HepG2 (cell line): ENCODE results near the gene RAB11FIP5. TPM values are rescaled to one million over a fixed set of nuclear protein-coding genes. Genes with fewer than 3 reads are reported as not detected.

Experiments
- CHD2 ChIP-seq: IDR thresholded peaks from 2 replicates; pipeline ENCODE4 v1.6.1; 2011; ENCODE audit warnings: low read depth, low read length, improper control_type of control experiment
- ELF1 ChIP-seq: sonication (generic); formaldehyde crosslinking; IDR thresholded peaks from 2 replicates; pipeline ENCODE4 v1.4.0; 2020; ENCODE audit warnings: missing genetic modification reagents
- FOXK2 ChIP-seq: fragments of 450-650 bp; IDR thresholded peaks from 2 replicates; pipeline ENCODE4 v1.6.1; 2016
- IKZF1 ChIP-seq: fragments of 450-650 bp; IDR thresholded peaks from 2 replicates; pipeline ENCODE4 v1.7.1; 2016
- ISL2 ChIP-seq: sonication (generic); formaldehyde crosslinking; IDR thresholded peaks from 2 replicates; pipeline ENCODE4 v1.5.0; 2020; ENCODE audit warnings: missing genetic modification reagents
- KLF12 ChIP-seq: sonication (generic); formaldehyde crosslinking; IDR thresholded peaks from 2 replicates; pipeline ENCODE4 v1.4.0; 2020; ENCODE audit warnings: missing genetic modification reagents, borderline replicate concordance
- MZF1 ChIP-seq: sonication (generic); formaldehyde crosslinking; IDR thresholded peaks from 2 replicates; pipeline ENCODE4 v1.8.1; 2023; ENCODE audit warnings: mild to moderate bottlenecking, missing genetic modification reagents, borderline replicate concordance
- NFYB ChIP-seq: sonication (generic); formaldehyde crosslinking; IDR thresholded peaks from 2 replicates; pipeline ENCODE4 v1.4.0; 2020; ENCODE audit warnings: missing genetic modification reagents
- PHB2 ChIP-seq: fragments of 450-650 bp; IDR thresholded peaks from 2 replicates; pipeline ENCODE4 v1.6.1; 2018; ENCODE audit not compliant: partially characterized antibody
- SOX6 ChIP-seq, 2 experiments: fragments of 450-650 bp in 1 of 2; sonication (generic) in 1 of 2; formaldehyde crosslinking in 1 of 2; IDR thresholded peaks; 2 replicates each; pipeline versions ENCODE4 v1.4.0 to v1.6.1; 2017 to 2020; ENCODE audit warnings: antibody characterized with exemption in 1 of 2, mild to moderate bottlenecking in 1 of 2, missing genetic modification reagents in 1 of 2
- SP2 ChIP-seq: sonication (generic); formaldehyde crosslinking; IDR thresholded peaks from 2 replicates; pipeline ENCODE4 v1.5.1; 2020; ENCODE audit warnings: mild to moderate bottlenecking, missing genetic modification reagents
- TBX2 ChIP-seq: sonication (generic); formaldehyde crosslinking; IDR thresholded peaks from 2 replicates; pipeline ENCODE4 v1.5.0; 2020; ENCODE audit warnings: missing genetic modification reagents, mild to moderate bottlenecking, borderline replicate concordance
- ZBTB38 ChIP-seq: sonication (generic); formaldehyde crosslinking; IDR thresholded peaks from 2 replicates; pipeline ENCODE4 v1.5.1; 2020; ENCODE audit warnings: mild to moderate bottlenecking, missing genetic modification reagents
- ZNF124 ChIP-seq: sonication (generic); formaldehyde crosslinking; IDR thresholded peaks from 2 replicates; pipeline ENCODE4 v1.4.0; 2020; ENCODE audit warnings: missing genetic modification reagents
- ZNF382 ChIP-seq: sonication (generic); formaldehyde crosslinking; IDR thresholded peaks from 2 replicates; pipeline ENCODE4 v1.5.0; 2020; ENCODE audit warnings: missing genetic modification reagents, mild to moderate bottlenecking, borderline replicate concordance
- ZNF878 ChIP-seq: sonication (generic); formaldehyde crosslinking; IDR thresholded peaks from 2 replicates; pipeline ENCODE4 v1.8.1; 2023; ENCODE audit warnings: mild to moderate bottlenecking, missing genetic modification reagents, moderate library complexity
- polyA plus RNA-seq, 8 experiments: library from polyadenylated mRNA; depleted of rRNA in 3 of 8; stranded (reverse) in 7 of 8; unstranded in 1 of 8; fragments of >200 nt; fragmentation: Illumina TruSeq in 4 of 8; extraction: Trizol in 4 of 8; gene quantifications; 2 replicates each; pipeline versions ENCODE4 v1.2.1 to v1.2.3, GENCODE V29; 2011 to 2016; ENCODE audit warnings: low read depth in 4 of 8, missing spikeins in 1 of 8, mixed read lengths in 1 of 8; ENCODE audit not compliant: insufficient read depth in 1 of 8
- total RNA-seq, 5 experiments: library from RNA; depleted of rRNA; stranded (reverse); fragments of >200 nt; fragmentation: Illumina TruSeq; extraction: Trizol; gene quantifications; 2 replicates each; pipeline ENCODE4 v1.2.3, GENCODE V29; 2016; ENCODE audit warnings: low read depth in 1 of 5
- TF ChIP-seq, protein P1 (sequence below): sonication (generic); formaldehyde crosslinking; IDR thresholded peaks from 2 replicates; pipeline ENCODE4 v1.4.0; 2020; ENCODE audit warnings: missing genetic modification reagents, mild to moderate bottlenecking, borderline replicate concordance
- TF ChIP-seq, protein P2 (sequence below): sonication (generic); formaldehyde crosslinking; IDR thresholded peaks from 2 replicates; pipeline ENCODE4 v1.4.0; 2020; ENCODE audit warnings: missing genetic modification reagents
- TF ChIP-seq, protein P3 (sequence below): IDR thresholded peaks from 2 replicates; pipeline ENCODE4 v1.6.1; 2016; ENCODE audit warnings: missing genetic modification reagents, missing compliant biosample characterization
- TF ChIP-seq, protein P4 (sequence below): sonication (generic); formaldehyde crosslinking; IDR thresholded peaks from 2 replicates; pipeline ENCODE4 v1.4.0; 2020; ENCODE audit warnings: missing genetic modification reagents

The RAB11FIP5 gene
- total and polyA plus RNA-seq, 2 of the 13 experiments (the other 11 are each of a cell fraction or from before 2014, with no cell fraction given) = 9.4 to 22.9 TPM

DNA sequence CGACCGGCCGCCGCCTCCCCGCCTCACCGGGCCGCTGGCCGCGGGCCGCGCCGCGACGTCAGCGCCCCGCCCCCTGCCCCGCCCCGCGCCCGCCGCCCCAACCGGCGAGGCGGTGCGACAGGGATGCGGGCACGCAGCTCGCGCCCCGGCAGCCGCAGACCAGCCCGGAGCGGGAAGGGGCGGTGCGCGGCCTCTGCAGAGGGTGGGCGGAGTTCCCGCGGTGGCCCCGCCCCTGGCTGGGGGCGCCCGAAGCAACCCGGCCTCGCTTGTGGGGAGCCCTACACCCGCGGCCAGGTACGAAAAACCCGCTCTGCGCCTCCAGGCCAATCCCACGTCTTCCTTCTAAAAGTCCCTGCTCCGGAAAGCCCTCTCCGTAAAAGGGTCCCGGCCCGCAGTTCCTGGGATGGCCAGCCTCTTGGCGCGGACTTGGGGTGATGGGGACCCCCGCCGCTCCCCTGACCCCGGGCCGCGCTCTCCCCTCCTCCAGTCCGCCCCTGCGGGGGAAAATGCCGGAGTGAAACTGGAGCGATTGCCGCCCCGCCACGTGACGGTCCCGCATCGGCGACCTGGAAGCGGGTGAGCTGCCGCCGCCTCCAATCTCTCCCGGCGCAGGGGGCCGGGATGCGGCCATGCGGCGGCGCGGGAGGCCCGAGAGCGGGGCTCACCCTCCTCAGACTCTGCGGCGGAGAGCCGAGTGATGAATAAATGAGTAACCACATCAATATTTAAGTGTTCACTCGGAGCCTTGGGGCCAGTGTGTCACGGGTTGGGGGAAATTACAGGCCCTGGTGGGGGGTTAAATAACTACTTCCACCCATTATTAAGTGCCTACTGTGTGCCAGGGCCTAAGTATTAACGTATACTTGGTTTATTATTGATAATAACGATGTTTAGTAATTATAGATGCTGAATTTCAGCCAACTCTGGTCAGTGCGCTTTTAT is at the start of gene RAB11FIP5 (continued):
- peak; percentile 32; the same call in 1 of the 2 replicates for TF ChIP-seq TBX2
- TF ChIP-seq PHB2 = no peak
- peak; percentile 64 for TF ChIP-seq ISL2 (CRISPR knock-in tag)
- TF ChIP-seq MZF1 = 0 out of 2 replicates have a peak, but pooled peaks have one; percentile 50
- peak; percentile 63; the same call in 1 of the 2 replicates for TF ChIP-seq ZBTB38
- TF ChIP-seq IKZF1 = no peak
- TF ChIP-seq KLF12 = 0 out of 2 replicates have a peak, but pooled peaks have one; percentile 46
- peak; percentile 63; the same call in 1 of the 2 replicates for TF ChIP-seq ZNF124
- TF ChIP-seq, protein P1, sequence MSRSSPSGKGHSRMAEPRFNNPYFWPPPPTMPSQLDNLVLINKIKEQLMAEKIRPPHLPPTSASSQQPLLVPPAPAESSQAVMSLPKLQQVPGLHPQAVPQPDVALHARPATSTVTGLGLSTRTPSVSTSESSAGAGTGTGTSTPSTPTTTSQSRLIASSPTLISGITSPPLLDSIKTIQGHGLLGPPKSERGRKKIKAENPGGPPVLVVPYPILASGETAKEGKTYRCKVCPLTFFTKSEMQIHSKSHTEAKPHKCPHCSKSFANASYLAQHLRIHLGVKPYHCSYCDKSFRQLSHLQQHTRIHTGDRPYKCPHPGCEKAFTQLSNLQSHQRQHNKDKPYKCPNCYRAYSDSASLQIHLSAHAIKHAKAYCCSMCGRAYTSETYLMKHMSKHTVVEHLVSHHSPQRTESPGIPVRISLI = 0 out of 2 replicates have a peak, but pooled peaks have one; percentile 13
- TF ChIP-seq, protein P2, sequence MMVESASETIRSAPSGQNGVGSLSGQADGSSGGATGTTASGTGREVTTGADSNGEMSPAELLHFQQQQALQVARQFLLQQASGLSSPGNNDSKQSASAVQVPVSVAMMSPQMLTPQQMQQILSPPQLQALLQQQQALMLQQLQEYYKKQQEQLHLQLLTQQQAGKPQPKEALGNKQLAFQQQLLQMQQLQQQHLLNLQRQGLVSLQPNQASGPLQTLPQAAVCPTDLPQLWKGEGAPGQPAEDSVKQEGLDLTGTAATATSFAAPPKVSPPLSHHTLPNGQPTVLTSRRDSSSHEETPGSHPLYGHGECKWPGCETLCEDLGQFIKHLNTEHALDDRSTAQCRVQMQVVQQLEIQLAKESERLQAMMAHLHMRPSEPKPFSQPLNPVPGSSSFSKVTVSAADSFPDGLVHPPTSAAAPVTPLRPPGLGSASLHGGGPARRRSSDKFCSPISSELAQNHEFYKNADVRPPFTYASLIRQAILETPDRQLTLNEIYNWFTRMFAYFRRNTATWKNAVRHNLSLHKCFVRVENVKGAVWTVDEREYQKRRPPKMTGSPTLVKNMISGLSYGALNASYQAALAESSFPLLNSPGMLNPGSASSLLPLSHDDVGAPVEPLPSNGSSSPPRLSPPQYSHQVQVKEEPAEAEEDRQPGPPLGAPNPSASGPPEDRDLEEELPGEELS (CRISPR knock-in tag) = peak; percentile 39; the same call in 1 of the 2 replicates
- no peak for TF ChIP-seq CHD2
- TF ChIP-seq, protein P3, sequence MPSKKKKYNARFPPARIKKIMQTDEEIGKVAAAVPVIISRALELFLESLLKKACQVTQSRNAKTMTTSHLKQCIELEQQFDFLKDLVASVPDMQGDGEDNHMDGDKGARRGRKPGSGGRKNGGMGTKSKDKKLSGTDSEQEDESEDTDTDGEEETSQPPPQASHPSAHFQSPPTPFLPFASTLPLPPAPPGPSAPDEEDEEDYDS (CRISPR knock-in tag) = 0 out of 2 replicates have a peak, but pooled peaks have one; percentile 23
- no peak for TF ChIP-seq SOX6 (IDR thresholded peaks at IDR 0.05)
- peak; percentile 53 for TF ChIP-seq SOX6 (CRISPR knock-in tag; IDR thresholded peaks at IDR 0.05)
- TF ChIP-seq NFYB (CRISPR knock-in tag) = peak; percentile 32; the same call in 1 of the 2 replicates
- TF ChIP-seq ELF1 (CRISPR knock-in tag) = peak; percentile 25; the same call in 1 of the 2 replicates
- TF ChIP-seq FOXK2 = no peak
- TF ChIP-seq ZNF382 (CRISPR knock-in tag) = no peak
- TF ChIP-seq, protein P4, sequence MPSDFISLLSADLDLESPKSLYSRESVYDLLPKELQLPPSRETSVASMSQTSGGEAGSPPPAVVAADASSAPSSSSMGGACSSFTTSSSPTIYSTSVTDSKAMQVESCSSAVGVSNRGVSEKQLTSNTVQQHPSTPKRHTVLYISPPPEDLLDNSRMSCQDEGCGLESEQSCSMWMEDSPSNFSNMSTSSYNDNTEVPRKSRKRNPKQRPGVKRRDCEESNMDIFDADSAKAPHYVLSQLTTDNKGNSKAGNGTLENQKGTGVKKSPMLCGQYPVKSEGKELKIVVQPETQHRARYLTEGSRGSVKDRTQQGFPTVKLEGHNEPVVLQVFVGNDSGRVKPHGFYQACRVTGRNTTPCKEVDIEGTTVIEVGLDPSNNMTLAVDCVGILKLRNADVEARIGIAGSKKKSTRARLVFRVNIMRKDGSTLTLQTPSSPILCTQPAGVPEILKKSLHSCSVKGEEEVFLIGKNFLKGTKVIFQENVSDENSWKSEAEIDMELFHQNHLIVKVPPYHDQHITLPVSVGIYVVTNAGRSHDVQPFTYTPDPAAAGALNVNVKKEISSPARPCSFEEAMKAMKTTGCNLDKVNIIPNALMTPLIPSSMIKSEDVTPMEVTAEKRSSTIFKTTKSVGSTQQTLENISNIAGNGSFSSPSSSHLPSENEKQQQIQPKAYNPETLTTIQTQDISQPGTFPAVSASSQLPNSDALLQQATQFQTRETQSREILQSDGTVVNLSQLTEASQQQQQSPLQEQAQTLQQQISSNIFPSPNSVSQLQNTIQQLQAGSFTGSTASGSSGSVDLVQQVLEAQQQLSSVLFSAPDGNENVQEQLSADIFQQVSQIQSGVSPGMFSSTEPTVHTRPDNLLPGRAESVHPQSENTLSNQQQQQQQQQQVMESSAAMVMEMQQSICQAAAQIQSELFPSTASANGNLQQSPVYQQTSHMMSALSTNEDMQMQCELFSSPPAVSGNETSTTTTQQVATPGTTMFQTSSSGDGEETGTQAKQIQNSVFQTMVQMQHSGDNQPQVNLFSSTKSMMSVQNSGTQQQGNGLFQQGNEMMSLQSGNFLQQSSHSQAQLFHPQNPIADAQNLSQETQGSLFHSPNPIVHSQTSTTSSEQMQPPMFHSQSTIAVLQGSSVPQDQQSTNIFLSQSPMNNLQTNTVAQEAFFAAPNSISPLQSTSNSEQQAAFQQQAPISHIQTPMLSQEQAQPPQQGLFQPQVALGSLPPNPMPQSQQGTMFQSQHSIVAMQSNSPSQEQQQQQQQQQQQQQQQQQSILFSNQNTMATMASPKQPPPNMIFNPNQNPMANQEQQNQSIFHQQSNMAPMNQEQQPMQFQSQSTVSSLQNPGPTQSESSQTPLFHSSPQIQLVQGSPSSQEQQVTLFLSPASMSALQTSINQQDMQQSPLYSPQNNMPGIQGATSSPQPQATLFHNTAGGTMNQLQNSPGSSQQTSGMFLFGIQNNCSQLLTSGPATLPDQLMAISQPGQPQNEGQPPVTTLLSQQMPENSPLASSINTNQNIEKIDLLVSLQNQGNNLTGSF = 0 out of 2 replicates have a peak, but pooled peaks have one; percentile 43
- 0 out of 2 replicates have a peak, but pooled peaks have one; percentile 80 for TF ChIP-seq ZNF878 (CRISPR knock-in tag)
- TF ChIP-seq SP2 (CRISPR knock-in tag) = peak; percentile 51; the same call in 1 of the 2 replicates
